ENCODE data around the gene HS6ST2.

GRCh38 chrX:132842460-132843238 is 115.8 kb downstream of the HS6ST2 start:
- no peak for TF ChIP-seq CTCF (IDR thresholded peaks at IDR 0.05)
- no peak for TF ChIP-seq POLR2A (IDR thresholded peaks at IDR 0.05)

All from testis (tissue), 2 donors.